ENCODE data around the gene WNT4. TPM values are rescaled to one million over a fixed set of nuclear protein-coding genes. Genes with fewer than 3 reads are reported as not detected.

Gene WNT4
- polyA plus RNA-seq (ENCODE audit: insufficient read length in 12 of 12), result 1 to 10 TPM in 9 of 12 donors, under 1 TPM in 1, not detected in 2; 0.99 to 8.5 (median 5.1) TPM
- long read RNA-seq, donor 1, partial matches to known transcripts, result 0 of 2 reads
- long read RNA-seq, donor 1, other reads (novel, unspliced or antisense), result 0 of 2 reads
- long read RNA-seq, donor 2, transcript WNT4-201 (5 exons, 3,845 nt), result major isoform, 5 of 5 reads
- long read RNA-seq, donor 2, partial matches to known transcripts, result 0 of 5 reads
- long read RNA-seq, donor 2, other reads (novel, unspliced or antisense), result 0 of 5 reads
- long read RNA-seq, donor 3, partial matches to known transcripts, result 0 of 3 reads
- long read RNA-seq, donor 3, other reads (novel, unspliced or antisense), result 0 of 3 reads
- long read RNA-seq, donor 4, partial matches to known transcripts, result 0 of 2 reads
- long read RNA-seq, donor 4, other reads (novel, unspliced or antisense), result 0 of 2 reads
- long read RNA-seq, donor 5, transcript WNT4-201 (5 exons, 3,845 nt), result major isoform, 8 of 8 reads
- long read RNA-seq, donor 5, partial matches to known transcripts, result 0 of 8 reads
- long read RNA-seq, donor 5, other reads (novel, unspliced or antisense), result 0 of 8 reads
- long read RNA-seq, donor 6, partial matches to known transcripts, result 0 of 1 reads
- long read RNA-seq, donor 6, other reads (novel, unspliced or antisense), result 0 of 1 reads
- long read RNA-seq, donor 7, partial matches to known transcripts, result 0 of 1 reads
- long read RNA-seq, donor 7, other reads (novel, unspliced or antisense), result 0 of 1 reads
- long read RNA-seq, donor 8, transcript WNT4-201 (5 exons, 3,845 nt), result major isoform, 6 of 6 reads
- long read RNA-seq, donor 8, partial matches to known transcripts, result 0 of 6 reads
- long read RNA-seq, donor 8, other reads (novel, unspliced or antisense), result 0 of 6 reads
- long read RNA-seq, donor 9, partial matches to known transcripts, result 44 of 110 reads
- long read RNA-seq, donor 9, other reads (novel, unspliced or antisense), result 62 of 110 reads
- long read RNA-seq, donor 10, transcript WNT4-201 (5 exons, 3,845 nt), result major isoform, 10 of 10 reads
- long read RNA-seq, donor 10, partial matches to known transcripts, result 0 of 10 reads
- long read RNA-seq, donor 10, other reads (novel, unspliced or antisense), result 0 of 10 reads
- long read RNA-seq, donor 11, result 0 reads

DNA sequence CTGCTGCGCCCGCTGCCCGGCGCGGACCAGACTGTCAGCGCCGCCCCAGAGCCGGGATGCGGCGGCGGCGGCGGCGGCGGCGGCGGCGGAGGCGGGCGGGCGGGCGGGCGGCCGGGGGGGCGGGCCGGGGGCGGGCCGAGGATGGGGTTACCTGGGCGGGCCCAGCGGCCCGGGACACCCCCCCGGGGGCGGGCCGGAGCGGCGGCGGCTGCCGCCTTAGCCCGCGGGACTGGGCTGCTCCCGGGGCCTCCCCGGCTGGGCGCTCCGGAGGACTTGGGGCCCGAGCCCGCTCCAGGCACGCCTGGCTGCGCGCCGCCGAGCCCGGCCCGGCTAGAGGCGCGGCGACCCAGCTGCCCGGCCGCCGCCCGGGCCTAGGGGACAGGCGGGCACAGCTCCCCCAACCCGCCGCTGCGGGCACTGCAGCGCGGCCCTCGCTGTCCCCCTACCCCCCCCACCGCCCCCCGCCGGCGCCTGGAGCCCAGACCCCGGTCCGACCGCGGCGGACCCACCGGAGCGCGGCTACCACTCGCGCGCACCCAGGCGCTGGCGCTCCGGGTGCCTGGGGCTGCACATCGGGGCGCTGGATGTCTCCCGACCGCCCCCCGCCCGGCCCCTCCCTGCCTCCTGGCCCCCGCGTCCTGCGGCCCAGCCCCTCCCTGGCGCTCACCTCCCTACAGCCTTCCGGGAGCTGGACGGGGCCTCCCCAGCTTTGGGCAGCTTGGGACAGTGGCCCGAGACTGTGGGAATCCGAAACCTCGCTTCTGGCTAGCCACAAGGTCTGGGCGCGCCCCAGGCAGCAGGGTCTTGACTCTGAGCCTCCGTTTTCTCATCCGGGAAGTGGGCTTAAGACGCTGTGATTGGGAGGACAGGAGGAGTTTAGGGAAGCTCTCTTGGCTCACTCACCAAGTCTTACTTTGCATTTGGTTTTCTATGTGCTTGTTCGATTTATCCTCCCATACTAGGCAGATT, at the start of gene WNT4:
Gene WNT4 (minus strand): TSS at position 33 of the 969 bp plus-strand sequence. CDS start 175 bp downstream, outside the sequence.
- DNase-seq, result no peak

DNA sequence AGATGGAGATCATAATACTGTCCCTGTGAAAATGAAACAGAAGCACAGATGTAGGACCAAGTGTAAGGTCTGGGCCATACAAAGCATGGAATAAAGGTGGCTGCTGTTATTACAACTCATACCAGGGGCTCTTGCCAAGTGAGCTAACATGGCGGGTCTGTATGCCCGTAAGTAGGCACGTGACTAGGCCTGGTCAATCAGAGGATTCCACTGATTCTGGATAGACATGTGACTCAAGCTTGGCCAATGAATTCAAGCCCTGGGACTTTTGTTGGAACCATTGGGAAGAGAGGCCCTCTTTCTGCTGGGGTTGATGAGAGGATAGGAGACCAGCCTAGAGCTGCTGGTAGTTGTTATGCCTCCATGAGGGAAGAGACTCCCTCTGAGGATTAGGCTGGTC, 47.8 kb upstream of the WNT4 start:
- DNase-seq, result no peak

DNA sequence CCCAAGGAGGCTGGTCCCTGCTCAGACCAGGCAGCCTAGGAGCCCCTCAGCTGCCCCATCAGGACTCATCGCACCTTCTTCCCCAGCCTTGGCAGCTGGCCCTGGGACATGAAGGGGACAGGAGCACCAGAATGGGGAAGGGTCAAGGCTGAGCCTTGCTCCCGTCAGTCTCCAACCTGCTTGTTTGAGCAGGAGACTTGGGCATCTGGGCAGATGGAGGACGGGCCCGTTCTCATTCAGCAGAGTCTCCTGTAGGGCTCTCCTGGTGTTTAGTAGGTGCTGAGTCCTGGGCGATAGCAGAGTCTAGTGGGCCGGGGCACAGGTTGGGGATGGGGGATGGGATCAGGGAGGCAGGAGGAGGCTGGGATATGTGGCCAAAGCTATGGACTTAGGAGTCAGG, 47.4 kb upstream of the WNT4 start:
- no peak for DNase-seq

DNA sequence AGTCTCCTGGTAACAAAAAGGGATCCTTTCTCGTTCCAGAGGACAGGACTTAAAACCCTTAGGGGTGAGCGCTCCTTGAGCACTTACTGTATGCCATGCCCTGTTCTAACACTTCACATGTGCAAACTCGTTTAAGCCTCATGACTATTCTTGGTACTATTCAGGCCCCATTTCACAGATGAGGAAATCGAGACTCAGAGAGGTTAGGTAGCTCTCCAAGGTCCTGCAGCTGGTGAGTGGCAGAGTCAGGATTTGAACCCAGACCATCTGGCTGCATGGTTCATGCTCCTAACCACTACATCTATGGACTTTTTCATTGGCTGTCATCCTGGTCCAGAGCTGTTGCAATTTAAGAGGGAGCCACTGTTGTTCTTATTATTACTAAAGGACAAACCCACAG, 46.7 kb upstream of the WNT4 start:
- DNase-seq, result no peak

DNA sequence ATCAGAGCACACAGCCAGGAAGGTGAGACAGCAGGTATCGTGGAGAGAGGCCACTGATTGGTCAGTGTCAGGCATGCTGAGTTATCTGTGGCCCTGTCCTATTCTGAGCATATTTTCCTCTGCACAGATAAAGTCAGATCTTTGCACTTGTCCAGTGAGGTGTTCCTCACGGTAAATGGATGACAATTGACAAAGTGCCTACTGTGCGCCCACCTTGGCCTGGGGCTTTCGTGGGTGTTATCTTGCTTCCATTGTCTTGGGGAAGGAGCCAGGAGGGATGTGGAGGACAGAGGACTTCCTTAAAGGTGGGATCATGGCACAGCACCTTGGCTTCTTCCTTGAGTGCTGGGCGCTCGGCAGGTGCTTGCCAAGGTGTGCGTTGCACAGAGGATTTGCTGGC, 46.0 kb upstream of the WNT4 start:
- DNase-seq, result no peak

DNA sequence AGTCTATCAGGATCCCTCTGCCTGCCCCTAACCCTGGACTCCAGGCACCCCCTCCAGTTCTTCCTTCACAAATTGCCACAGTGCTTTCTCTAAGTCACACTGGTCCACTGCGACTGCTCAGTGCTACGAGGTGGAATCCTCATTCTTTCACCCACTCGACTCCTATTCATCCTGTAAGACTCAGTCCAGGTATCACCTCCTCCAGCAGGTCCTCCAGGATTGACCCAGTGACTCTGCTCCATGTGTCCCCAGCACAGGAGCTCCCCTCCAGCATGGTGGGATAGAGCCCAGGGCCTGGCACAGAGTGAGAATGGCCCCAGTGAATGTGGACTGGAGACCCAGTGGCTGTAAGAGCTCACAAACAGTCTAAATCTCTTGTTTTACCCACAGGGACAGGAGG, 45.5 kb upstream of the WNT4 start:
- DNase-seq, result no peak

DNA sequence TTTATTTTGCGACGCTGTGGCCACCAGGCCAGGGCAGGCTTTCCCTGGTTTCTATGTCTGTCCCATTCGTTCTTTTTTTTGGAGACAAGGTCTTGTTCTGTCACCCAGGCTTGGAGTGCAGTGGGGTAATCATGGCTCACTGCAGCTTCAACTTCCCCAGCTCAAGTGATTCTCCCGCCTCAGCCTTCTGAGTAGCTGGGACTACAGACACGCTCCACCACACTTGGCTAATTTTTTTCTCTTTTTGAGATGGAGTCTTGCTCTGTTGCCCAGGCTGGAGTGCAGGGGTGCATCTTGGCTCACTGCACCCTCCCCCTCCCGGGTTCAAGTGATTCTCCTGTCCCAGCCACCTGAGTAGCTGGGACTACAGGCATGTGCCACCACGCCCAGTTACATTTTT, 43.4 kb upstream of the WNT4 start:
- DNase-seq, result no peak

DNA sequence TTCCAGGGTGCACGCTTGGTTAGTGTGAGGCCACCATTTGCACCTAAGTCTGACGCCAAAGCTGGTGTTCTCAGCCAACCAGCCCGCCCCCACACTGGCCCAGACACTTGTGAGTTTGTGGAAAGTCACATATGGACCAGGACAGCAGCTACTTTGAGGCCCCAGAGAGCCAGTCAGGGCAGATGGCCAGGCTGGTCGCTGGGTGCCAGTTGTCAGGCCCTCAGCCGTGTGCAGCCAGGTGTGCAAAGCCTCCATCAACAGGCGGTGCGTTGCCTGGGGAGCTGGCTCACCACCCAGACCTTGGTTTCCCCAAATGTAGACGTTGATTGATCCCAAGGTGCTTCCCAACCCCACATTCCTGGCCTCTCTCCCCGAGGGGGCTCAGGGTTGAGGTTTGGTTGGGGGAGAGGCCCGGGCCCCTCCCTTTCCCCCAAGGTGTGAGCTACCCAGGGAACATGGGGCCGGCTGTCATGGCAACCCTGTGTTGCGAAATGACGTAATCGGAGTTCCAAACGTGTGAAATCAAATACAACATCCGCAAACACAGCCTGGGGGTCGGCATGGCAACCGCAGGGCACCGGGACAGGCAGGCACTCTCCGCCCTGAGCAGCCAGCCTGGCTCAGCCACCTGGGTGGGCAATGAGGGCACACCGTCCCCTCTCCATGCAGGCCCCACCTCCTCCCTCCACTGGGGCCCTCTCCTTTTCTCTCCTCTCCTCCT, 42.2 kb upstream of the WNT4 start:
- no peak for DNase-seq

DNA sequence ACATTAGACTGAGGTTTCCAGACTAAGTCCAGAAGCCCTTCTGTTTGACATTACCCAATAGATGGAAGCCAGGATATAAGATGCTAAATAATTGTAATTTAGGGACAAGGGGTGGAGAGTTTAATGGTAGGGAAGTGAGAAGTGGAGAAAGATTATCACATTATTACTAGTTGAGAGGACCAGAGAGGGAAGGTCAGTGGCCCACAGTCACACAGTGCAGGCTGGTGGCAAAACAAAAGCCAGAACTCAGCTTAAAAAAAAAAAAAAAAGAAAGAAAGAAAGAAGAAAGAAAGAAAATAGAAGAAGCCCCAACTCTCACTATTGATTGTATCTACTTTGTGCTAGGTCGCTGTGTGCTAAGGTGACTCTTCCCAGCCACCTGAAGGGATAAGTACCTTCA, 41.6 kb upstream of the WNT4 start:
- DNase-seq, result no peak

DNA sequence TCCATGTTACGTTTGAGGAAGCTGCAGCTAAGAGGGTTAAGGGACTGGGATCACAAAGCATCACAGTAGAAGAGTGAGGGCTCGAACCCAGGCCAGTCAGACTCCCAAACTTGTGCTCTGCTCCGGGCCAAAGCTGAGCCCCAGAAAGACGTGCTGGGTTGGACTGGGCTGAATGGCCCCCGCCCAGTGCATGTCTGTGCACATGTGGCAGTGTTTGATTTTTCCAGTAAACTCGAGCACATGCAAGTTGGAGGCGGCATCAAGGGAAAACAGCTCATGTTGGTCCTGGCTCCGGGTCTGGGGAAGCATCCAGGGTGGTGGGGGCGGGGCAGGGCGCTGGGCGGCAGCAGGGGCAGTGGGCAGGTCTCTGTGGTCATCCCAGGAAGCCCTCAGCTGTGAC, 39.8 kb upstream of the WNT4 start:
- DNase-seq, result no peak

DNA sequence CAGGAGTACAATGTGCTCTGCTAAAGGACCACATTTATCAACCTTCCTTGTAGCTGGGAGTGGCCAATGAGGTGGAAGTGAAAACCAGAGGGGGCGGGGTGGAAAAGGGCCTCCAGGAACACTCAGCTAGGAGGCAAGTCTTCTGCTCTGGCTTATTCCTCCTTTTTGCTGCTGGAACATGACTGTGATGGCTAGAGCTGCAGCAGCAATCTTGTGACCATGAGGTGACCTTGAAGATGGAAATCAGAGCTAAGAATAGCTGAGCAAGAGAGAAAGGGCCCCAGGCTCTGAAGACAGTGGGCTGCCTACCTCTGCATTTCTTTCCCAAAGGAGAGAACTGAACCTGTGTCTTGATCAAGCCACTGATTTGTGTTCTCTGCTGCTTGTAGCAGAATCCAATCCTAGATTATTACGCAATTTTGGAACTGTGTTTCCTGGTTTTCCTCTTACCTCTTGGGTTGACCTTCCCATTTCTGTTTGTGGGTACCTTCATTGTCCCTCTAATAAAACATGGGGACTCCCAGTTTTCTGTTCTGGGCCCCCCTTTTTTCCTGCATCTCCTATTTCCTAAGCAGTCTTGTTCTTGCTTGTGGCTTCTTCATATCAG, 36.4 kb upstream of the WNT4 start:
- DNase-seq, result no peak

DNA sequence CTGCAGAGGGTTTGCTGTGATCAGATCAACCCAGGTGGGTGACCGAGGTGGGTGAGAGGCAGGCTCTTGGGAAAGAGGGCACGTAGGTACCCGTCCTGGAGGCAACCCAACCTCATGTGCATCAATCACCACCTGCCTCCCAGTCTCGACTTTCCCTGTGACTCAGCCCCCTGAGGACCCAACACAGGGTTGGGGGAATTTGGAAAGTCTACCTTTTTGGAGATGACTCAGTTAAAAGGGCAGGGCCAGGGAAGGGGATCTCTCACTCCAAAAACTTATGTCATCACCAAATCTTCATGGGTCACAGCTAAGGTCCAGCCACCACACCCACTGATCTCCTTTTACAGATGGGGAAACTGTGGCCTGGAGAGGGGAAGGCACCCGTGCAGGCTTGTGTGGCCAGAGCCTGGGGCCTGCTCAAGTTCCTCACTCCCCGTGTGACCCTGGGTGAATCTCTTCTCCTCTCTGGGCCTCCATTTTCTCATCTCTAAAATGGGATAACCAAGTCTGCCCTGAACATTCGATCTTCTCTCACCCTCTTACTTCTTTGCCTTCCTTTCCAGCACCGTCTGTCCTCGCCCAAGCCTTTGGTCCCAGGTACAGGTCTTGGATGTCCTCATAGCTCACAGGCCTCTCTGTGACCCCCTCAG, 34.6 kb upstream of the WNT4 start:
- no peak for DNase-seq

DNA sequence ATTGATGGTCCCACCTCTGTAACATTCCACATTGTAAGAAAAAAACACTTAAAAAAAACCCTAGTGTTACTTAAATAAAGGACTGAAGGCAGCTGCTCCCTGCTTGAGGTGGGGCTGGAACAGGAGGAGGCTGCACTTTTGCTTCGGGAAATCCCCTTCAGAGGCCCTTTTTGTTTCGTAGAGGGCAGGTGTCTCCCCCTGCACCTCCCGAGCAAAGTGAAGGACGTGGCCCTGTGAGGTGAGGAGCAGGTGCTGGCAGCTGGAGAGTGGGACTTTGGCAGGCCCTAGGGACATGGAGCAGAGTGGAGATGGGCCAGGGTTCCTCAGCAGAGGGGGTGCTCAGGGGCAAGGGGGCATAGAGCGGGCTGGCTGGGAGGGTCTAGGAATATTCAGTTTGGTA, 33.4 kb upstream of the WNT4 start:
- no peak for DNase-seq

DNA sequence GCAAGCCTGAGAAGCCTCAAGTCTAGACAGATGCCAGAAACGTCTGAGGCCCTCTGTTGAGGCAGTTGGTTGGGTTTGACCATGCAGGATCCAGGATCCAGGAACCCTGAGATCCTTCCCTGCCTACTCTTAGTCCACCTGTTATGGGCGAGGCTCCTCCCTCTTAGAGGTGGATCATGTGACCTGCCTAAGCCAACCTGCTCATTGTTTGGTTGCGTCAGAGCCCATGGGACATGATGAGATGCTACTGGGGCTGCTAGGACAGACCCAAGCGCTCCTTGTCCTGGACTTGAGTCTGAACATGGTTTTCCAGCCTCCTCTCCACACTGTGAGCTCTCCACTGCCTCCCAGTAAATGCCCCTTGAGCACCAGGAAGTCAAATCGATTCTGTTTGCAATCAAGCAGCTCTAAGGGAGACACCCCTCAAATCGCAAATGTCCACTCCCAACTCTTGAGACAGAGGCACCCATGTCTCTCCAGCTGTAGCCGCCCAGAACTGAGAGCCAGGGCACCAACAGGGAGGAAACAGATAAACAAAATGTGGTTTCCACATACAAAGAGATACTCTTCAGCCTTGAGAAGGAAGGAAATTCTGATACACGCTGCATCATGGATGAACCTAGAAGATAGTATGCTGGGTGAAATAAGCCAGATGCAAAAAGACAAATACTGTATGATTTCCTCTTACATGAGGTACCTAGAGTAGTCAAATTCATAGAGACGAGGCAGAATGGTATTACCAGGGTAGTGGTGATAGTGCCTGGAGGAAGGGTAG, 31.7 kb upstream of the WNT4 start:
- DNase-seq, result no peak

DNA sequence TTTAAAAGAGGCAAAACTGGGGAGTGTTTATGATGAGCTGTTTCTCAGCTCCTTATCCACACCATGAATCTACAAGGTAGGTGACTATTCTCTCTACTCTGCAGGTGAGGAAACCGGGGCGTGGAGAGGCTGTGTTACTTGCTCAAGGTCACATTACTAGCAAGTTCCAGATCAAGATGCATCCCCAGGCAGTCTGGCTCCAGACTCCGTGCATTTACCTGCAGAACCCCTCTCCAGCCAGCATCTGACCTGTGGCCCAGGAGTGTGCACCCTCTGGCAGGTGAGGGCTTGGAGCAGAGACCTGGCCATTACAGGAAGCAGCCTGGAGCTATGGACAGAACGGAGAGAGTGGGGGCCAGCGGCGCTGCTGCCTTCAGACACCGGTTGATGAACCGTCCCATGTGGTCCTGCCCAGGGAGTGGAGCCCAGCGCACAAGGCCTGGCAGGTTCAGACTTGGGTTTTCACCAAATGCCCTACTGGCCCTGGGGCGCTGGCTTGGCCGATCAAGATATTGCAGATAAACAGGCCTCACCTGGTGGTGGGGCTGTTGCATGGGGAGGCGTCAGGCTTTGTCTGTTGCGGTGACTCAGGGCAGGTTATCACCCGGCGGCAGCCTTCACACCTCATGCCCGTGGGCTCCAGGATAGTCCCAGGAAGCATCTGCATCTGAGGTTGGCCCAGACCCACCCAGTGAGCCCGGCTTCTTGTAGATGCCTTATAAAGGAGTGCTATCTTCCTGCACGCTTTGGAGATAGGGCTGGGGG, 29.2 kb upstream of the WNT4 start:
- DNase-seq, result no peak

DNA sequence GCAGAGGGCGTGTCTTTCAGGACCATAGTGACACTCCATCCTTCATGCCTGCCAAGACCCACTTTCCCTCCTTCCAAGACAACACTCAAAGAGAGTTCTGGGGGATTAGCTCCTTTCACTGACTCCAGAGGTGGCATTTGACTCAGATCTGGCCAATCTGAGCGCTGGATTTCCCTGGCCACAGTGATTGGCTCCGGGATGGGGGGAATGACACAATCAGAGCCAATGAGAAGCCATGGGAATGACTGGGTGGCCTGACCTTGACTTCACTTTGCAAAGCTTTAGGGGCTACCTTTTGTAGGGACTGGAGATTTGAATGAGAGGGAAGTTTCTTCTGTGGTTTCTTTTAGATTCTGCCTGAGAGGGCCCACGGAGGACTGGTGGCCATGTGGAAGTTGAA, 26.9 kb upstream of the WNT4 start:
- no peak for DNase-seq

DNA sequence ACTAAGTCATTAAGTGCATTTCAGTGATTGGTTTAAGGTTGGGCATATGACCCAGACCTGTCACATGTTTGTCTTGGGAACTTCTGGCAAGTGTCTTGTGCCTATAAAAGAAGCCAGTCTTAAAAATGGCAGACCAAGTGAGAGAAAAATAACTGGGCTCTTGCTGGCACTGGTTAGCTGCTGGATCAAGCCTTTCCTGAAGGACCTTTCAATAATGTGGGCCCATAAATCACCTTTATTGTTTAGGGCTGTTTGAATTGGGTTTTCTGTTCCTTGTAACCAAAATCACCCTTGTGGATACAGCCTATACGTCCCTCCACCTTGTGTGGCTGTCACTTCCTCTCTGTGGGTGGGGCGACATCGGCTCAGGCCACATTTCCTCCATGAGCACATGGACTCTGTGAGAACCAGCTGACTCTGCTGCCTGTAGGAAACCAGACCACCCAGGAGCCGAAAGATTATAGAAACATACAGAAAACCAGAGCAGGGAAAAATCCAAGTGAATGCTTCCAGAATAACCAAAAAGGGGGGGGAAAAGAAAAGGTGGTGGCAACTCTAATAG, 25.6 kb upstream of the WNT4 start:
- no peak for DNase-seq

DNA sequence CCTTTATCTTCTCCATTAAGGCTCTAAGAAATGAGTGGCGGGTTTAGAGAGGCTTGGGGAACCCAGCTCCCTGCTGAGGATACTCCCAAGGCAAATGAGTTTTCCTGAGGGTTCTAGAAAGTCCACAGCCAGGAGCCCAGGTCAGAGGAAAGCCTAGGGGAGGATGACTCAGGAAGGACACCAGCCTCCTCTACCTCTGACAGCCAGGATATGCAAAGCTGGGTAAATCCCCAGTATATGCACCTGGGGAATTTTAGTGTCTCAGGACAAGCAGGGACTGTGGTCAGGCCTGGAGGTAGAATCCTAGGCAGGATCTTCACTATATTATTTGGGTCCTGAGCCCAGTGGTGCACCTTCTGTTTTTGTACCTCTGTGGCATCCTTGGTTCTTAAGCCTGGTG, 23.5 kb upstream of the WNT4 start:
- no peak for DNase-seq

Data from muscle of arm (tissue), 14 donors.